HCEC 1CT (cell line): ENCODE results near the gene TTYH3.
A peak's percentile ranks its signal among the peaks of the same experiment; 100 is the strongest.
"Not testable (repeated sequence)": the region's sequence is repeated elsewhere in the genome, so short reads cannot be mapped to it uniquely, and the experiment has no call there.

Source experiments
- DNase-seq: peaks from one replicate; pipeline ENCODE4 v3.0.0-alpha.2; 2017

The TTYH3 gene

GRCh38 chr7:2603044-2603965 is 28.5 kb upstream of the TTYH3 start:
- no peak for DNase-seq

- DNase-seq, result no peak
Observed at GRCh38 chr7:2604608-2605174, 27.1 kb upstream of the TTYH3 start.

GRCh38 chr7:2605608-2606538 is 25.9 kb upstream of the TTYH3 start:
- no peak for DNase-seq

GRCh38 chr7:2606539-2606936 is 25.2 kb upstream of the TTYH3 start:
- no peak for DNase-seq

- no peak for DNase-seq
Observed at GRCh38 chr7:2607122-2607922, 24.5 kb upstream of the TTYH3 start.

GRCh38 chr7:2607923-2608904 is 23.6 kb upstream of the TTYH3 start:
- DNase-seq, result no peak

GRCh38 chr7:2608921-2609411 is 22.8 kb upstream of the TTYH3 start:
- peak; percentile 27 for DNase-seq

- not testable (repeated sequence) for DNase-seq
Observed at GRCh38 chr7:2609646-2610045, 22.1 kb upstream of the TTYH3 start.

- no peak for DNase-seq
Observed at GRCh38 chr7:2610466-2610865, 21.3 kb upstream of the TTYH3 start.

GRCh38 chr7:2610898-2611297 is 20.9 kb upstream of the TTYH3 start:
- no peak for DNase-seq

- DNase-seq, result no peak
Observed at GRCh38 chr7:2611401-2611800, 20.4 kb upstream of the TTYH3 start.

- DNase-seq, result no peak
Observed at GRCh38 chr7:2611922-2612321, 19.9 kb upstream of the TTYH3 start.

- no peak for DNase-seq
Observed at GRCh38 chr7:2612445-2613097, 19.2 kb upstream of the TTYH3 start.

- DNase-seq, result no peak
Observed at GRCh38 chr7:2613098-2613930, 18.5 kb upstream of the TTYH3 start.

- no peak for DNase-seq
Observed at GRCh38 chr7:2613931-2614600, 17.7 kb upstream of the TTYH3 start.

GRCh38 chr7:2614631-2615330 is 17.0 kb upstream of the TTYH3 start:
- no peak for DNase-seq

- no peak for DNase-seq
Observed at GRCh38 chr7:2616387-2617324, 15.1 kb upstream of the TTYH3 start.
